VCaP (cell line): ENCODE measurements around the gene DCPS.
"Not testable (repeated sequence)": the region's sequence is repeated elsewhere in the genome, so short reads cannot be mapped to it uniquely, and the experiment has no call there.

ENCODE experiments used
- H3K27ac ChIP-seq: fragments of 450-650 bp; 2 replicates; pipeline ENCODE4 v1.5.1; 2017
- CTCF ChIP-seq: fragments of 450-650 bp; conservative IDR thresholded peaks from 2 replicates; pipeline ENCODE4 v1.5.1; 2017; ENCODE audit warnings: mild to moderate bottlenecking, moderate library complexity

DCPS gene

DNA sequence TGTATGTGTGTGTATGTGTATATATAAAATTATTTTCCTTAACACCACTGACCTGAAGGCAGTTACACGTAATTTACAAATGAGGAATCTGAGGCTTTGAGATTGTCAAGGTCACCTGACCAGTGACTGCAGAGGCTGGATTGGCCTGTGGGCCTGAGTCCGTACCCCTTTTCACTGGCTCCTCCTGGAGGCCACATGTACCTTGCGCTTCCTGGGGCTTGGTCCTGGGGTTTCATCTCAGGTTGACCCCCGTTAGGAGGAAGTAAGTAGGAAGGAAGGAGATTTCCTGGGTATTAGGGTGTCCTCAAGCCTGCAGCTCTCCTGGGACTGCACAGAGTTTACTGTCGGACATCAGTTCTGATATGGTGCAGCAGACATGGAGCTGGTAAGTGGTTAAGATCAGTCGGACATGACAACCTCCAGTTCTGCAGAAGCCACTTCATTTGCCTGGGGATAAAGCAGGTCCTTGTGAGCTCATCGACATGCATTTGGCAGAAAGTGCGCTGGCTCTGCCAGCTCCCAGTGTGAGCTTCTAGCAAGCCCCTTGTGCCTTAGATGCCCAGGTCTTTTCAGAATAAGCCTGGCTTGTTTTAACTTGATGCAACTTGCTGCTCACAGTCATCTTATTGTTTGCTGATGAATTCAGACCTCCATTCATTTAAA lies 88.2 kb downstream of the DCPS start:
- TF ChIP-seq CTCF, result no peak
- no peak overlapping the region for H3K27ac ChIP-seq

DNA sequence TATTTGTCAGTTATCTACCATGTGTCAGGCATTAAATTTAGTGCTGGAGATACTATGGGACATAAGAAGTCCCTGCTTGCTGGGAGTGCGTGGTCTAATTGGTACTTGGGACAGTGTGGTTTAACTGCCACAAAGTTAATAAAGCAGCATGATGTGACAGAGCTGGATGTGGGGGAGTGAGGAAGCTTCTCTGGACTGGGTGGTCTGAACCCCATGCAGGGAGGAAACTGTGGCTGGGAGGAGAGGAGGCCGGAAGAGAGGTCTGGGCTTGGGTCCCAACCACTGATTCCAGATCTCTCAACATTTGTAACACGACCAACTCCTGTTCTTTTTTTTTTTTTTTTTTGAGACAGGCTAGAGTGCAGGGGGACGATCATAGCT lies 88.8 kb downstream of the DCPS start:
- H3K27ac ChIP-seq, result no peak overlapping the region
- TF ChIP-seq CTCF, result no peak

- no peak for TF ChIP-seq CTCF
These were observed 89.3 kb downstream of the DCPS start for GRCh38 chr11:126393143-126393542.

GRCh38 chr11:126394036-126394435 lies 90.2 kb downstream of the DCPS start:
- no peak overlapping the region for H3K27ac ChIP-seq
- TF ChIP-seq CTCF, result no peak

More at GRCh38 chr11:126393143-126393542, 89.3 kb downstream of the DCPS start:
- no peak overlapping the region for H3K27ac ChIP-seq

DNA sequence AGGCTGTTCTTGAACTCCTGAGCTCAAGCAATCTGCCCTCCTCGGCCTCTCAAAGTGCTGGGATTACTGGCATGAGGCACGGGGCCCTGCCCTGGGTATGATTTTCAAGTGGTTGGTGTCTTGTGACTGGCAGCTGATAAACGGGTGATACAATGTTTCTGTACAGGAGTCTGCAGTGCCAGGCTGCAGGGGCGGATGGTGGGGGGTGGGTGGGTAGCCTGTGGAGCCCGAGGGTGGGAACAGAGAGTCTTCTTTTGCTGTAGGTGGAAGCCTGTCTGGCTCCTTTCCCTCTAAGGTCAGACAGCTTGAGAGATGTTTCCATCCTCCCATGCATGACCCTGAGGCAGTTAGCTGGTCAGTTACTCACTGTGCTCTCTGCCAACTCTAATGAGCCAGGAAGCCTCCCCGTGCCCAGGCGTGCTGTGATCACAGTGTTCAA lies 90.8 kb downstream of the DCPS start:
- not testable (repeated sequence) for H3K27ac ChIP-seq
